MM.1S (cell line): ENCODE results near the gene PEAK1.

Experiments
- DNase-seq: peaks from one replicate; pipeline ENCODE4 v3.0.0-alpha.2; 2015
- H2AFZ ChIP-seq: fragments of 300-600 bp; sonication (generic); 2 replicates; pipeline ENCODE4 v1.6.0; 2016; ENCODE audit warnings: antibody characterized with exemption, low read length
- H3F3A ChIP-seq: fragments of 300-600 bp; sonication (generic); 2 replicates; pipeline ENCODE4 v1.6.1; 2016; ENCODE audit warnings: mild to moderate bottlenecking, antibody characterized with exemption, low read length, moderate library complexity, mixed read lengths; ENCODE audit not compliant: insufficient read depth
- H3K27ac ChIP-seq: fragments of 300-600 bp; sonication (generic); 2 replicates; pipeline ENCODE4 v1.5.1; 2016; ENCODE audit warnings: mild to moderate bottlenecking, low read length
- H3K27me3 ChIP-seq: fragments of 300-600 bp; sonication (generic); replicated peaks from 2 replicates; pipeline ENCODE4 v1.6.0; 2016; ENCODE audit warnings: low read length; ENCODE audit not compliant: insufficient read depth
- H3K36me3 ChIP-seq: fragments of 300-600 bp; sonication (generic); replicated peaks from 2 replicates; pipeline ENCODE4 v1.6.1; 2016; ENCODE audit warnings: mild to moderate bottlenecking, low read length, mixed read lengths; ENCODE audit not compliant: insufficient read depth
- H3K4me1 ChIP-seq: fragments of 300-600 bp; sonication (generic); 2 replicates; pipeline ENCODE4 v1.6.1; 2016; ENCODE audit warnings: low read length, mixed read lengths
- H3K4me2 ChIP-seq: fragments of 300-600 bp; sonication (generic); 2 replicates; pipeline ENCODE4 v1.6.0; 2016; ENCODE audit warnings: low read depth, low read length
- H3K4me3 ChIP-seq: fragments of 300-600 bp; sonication (generic); 2 replicates; pipeline ENCODE4 v1.5.1; 2016; ENCODE audit warnings: low read length, mixed read lengths
- H3K79me2 ChIP-seq: fragments of 300-600 bp; sonication (generic); 2 replicates; pipeline ENCODE4 v1.6.1; 2016; ENCODE audit warnings: mixed run types, low read length, mixed read lengths
- H3K9ac ChIP-seq: fragments of 300-600 bp; sonication (generic); 2 replicates; pipeline ENCODE4 v1.6.1; 2016; ENCODE audit warnings: low read length, mixed read lengths
- H3K9me2 ChIP-seq: fragments of 300-600 bp; sonication (generic); replicated peaks from 2 replicates; pipeline ENCODE4 v1.6.1; 2016; ENCODE audit warnings: mild to moderate bottlenecking, low read length, mixed read lengths; ENCODE audit not compliant: insufficient read depth
- H3K9me3 ChIP-seq: fragments of 300-600 bp; sonication (generic); replicated peaks from 2 replicates; pipeline ENCODE4 v1.6.1; 2016; ENCODE audit warnings: mild to moderate bottlenecking, low read length, mixed read lengths; ENCODE audit not compliant: insufficient read depth
- H4K20me1 ChIP-seq: fragments of 300-600 bp; sonication (generic); 2 replicates; pipeline ENCODE4 v1.6.1; 2016; ENCODE audit warnings: mild to moderate bottlenecking, low read length, moderate library complexity, mixed read lengths; ENCODE audit not compliant: insufficient read depth
- CTCF ChIP-seq: fragments of 300-600 bp; sonication (generic); IDR thresholded peaks from 2 replicates; pipeline ENCODE4 v1.5.1; 2016; ENCODE audit warnings: antibody characterized with exemption, low read length, mixed read lengths
- EZH2 ChIP-seq: fragments of 300-600 bp; sonication (generic); optimal IDR thresholded peaks from 2 replicates; pipeline ENCODE3; 2017; ENCODE audit warnings: low read depth, mild to moderate bottlenecking, antibody characterized with exemption, low read length, mixed read lengths
- EZH2phosphoT487 ChIP-seq: fragments of 300-600 bp; sonication (generic); IDR thresholded peaks from 2 replicates; pipeline ENCODE4 v1.6.1; 2018; ENCODE audit warnings: antibody characterized with exemption, low read length

PEAK1 gene

GRCh38 chr15:77097248-77097721 lies 322.6 kb downstream of the PEAK1 start:
- no peaks in the 10 kb centered on the region for H3K27me3 ChIP-seq
- H3K9ac ChIP-seq, result no peak overlapping the region
- no peak for DNase-seq
- H3K9me3 ChIP-seq, result no peaks in the 10 kb centered on the region
- H3K4me1 ChIP-seq, result no peaks in the 10 kb centered on the region
- H3K4me2 ChIP-seq, result no peak overlapping the region
- H4K20me1 ChIP-seq, result no peaks in the 10 kb centered on the region
- TF ChIP-seq EZH2 (no peak), CTCF (no peak), EZH2phosphoT487 (no peak)
- no peak overlapping the region for H3K4me3 ChIP-seq
- no peaks in the 10 kb centered on the region for H3K36me3 ChIP-seq
- H3K9me2 ChIP-seq, result no peaks in the 10 kb centered on the region
- H3K79me2 ChIP-seq, result no peaks in the 10 kb centered on the region
- no peaks in the 10 kb centered on the region for H3F3A ChIP-seq
- H2AFZ ChIP-seq, result no peak overlapping the region
- no peak overlapping the region for H3K27ac ChIP-seq

DNA sequence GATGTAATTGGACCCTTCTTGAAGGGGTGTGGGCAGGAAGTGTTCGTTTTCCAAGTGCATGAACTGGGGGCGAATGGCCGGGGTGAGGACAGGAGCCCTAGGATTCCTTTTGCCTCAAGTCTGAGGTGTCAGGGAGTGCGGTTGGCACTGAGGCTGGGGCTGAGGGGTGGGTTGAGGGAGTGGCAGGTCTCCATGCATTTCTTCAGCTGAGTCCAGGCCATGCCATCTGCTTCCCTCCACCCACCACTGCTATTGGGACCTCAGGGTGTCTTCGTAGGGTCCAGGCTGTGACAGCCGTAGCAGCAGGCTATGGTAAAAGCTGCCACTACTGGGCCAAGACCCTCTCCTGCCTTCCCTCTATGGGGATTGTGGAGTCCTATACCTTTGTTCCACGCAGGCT lies 323.4 kb downstream of the PEAK1 start:
- no peak overlapping the region for H2AFZ ChIP-seq
- no peaks in the 10 kb centered on the region for H3K4me1 ChIP-seq
- H3K36me3 ChIP-seq, result no peaks in the 10 kb centered on the region
- H3K4me2 ChIP-seq, result no peak overlapping the region
- H3K79me2 ChIP-seq, result no peaks in the 10 kb centered on the region
- no peaks in the 10 kb centered on the region for H3F3A ChIP-seq
- no peak overlapping the region for H3K9ac ChIP-seq
- no peak overlapping the region for H3K27ac ChIP-seq
- no peaks in the 10 kb centered on the region for H4K20me1 ChIP-seq
- H3K9me3 ChIP-seq, result no peaks in the 10 kb centered on the region
- H3K9me2 ChIP-seq, result no peaks in the 10 kb centered on the region
- no peak overlapping the region for H3K4me3 ChIP-seq
- no peaks in the 10 kb centered on the region for H3K27me3 ChIP-seq
- DNase-seq, result no peak
- TF ChIP-seq CTCF, result no peak
- TF ChIP-seq EZH2phosphoT487, result no peak
- TF ChIP-seq EZH2, result no peak

GRCh38 chr15:77096138-77096537 lies 323.8 kb downstream of the PEAK1 start:
- TF ChIP-seq EZH2, result no peak
- no peak for TF ChIP-seq CTCF
- TF ChIP-seq EZH2phosphoT487, result no peak
- Histone ChIP-seq H2AFZ (no peak overlapping the region), H3K36me3 (no peaks in the 10 kb centered on the region)

More at GRCh38 chr15:77096138-77096537, 323.8 kb downstream of the PEAK1 start:
- no peak overlapping the region for H3K27ac ChIP-seq
- H3K4me1 ChIP-seq, result no peaks in the 10 kb centered on the region
- no peak overlapping the region for H3K9ac ChIP-seq
- H3K79me2 ChIP-seq, result no peaks in the 10 kb centered on the region
- no peaks in the 10 kb centered on the region for H3K9me3 ChIP-seq
- H3K4me3 ChIP-seq, result no peak overlapping the region
- H3K27me3 ChIP-seq, result no peaks in the 10 kb centered on the region
- H3F3A ChIP-seq, result no peaks in the 10 kb centered on the region
- H3K9me2 ChIP-seq, result no peaks in the 10 kb centered on the region
- no peak overlapping the region for H3K4me2 ChIP-seq
- H4K20me1 ChIP-seq, result no peaks in the 10 kb centered on the region
- DNase-seq, result no peak
